A673 (cell line): ENCODE results near the gene TAS2R43. TPM values are rescaled to one million over a fixed set of nuclear protein-coding genes. Genes with fewer than 3 reads are reported as not detected.
"Not testable (repeated sequence)": the region's sequence is repeated elsewhere in the genome, so short reads cannot be mapped to it uniquely, and the experiment has no call there.

Experiments used
- BruUV-seq: library from RNA; stranded (reverse); fragments of 400-500 nt; replicated peaks from 2 replicates; lab custom pipeline; 2021; lab: Mats Ljungman, UMichigan
- CTCF ChIA-PET: fragments of 300-600 bp; sonication (Branson Sonifier 250); formaldehyde crosslinking; loops from one replicate; lab custom pipeline; 2022; ENCODE audit warnings: antibody characterized with exemption; lab: Charles Lee
- POLR2A ChIA-PET: fragments of 300-600 bp; sonication (Branson Sonifier 250); formaldehyde crosslinking; loops from one replicate; lab custom pipeline; 2022; ENCODE audit warnings: antibody characterized with exemption; ENCODE audit not compliant: low non-redundant PET; lab: Charles Lee
- DNase-seq: peaks from one replicate; pipeline ENCODE4 v3.0.0-alpha.2; 2015; ENCODE audit warnings: low spot score
- H3K27ac ChIP-seq: fragments of 200-600 bp; sonication (generic); 2 replicates; pipeline ENCODE4 v1.5.1; 2016; ENCODE audit warnings: mixed run types, low read depth, mild to moderate bottlenecking, mixed read lengths, antibody characterized with exemption, low read length; ENCODE audit not compliant: poor library complexity, severe bottlenecking
- H3K27me3 ChIP-seq: fragments of 200-600 bp; sonication (generic); replicated peaks from 2 replicates; pipeline ENCODE4 v1.6.1; 2017; ENCODE audit warnings: mixed run types, low read depth, mild to moderate bottlenecking, mixed read lengths, antibody characterized with exemption, low read length; ENCODE audit not compliant: insufficient read depth, poor library complexity
- H3K36me3 ChIP-seq: fragments of 200-600 bp; sonication (generic); 2 replicates; pipeline ENCODE4 v1.6.1; 2016; ENCODE audit warnings: mixed run types, mild to moderate bottlenecking, mixed read lengths, antibody characterized with exemption, low read length; ENCODE audit not compliant: insufficient read depth, poor library complexity, severe bottlenecking
- H3K4me1 ChIP-seq: fragments of 200-600 bp; sonication (generic); 2 replicates; pipeline ENCODE4 v1.6.1; 2017; ENCODE audit warnings: mixed run types, mild to moderate bottlenecking, mixed read lengths, antibody characterized with exemption, low read length; ENCODE audit not compliant: insufficient read depth, poor library complexity, severe bottlenecking
- H3K4me3 ChIP-seq: fragments of 200-600 bp; sonication (generic); 2 replicates; pipeline ENCODE4 v1.5.1; 2016; ENCODE audit warnings: low read depth, mixed run types, mild to moderate bottlenecking, mixed read lengths, low read length; ENCODE audit not compliant: poor library complexity, severe bottlenecking
- H3K9me3 ChIP-seq: fragments of 200-600 bp; sonication (generic); 2 replicates; pipeline ENCODE4 v1.6.1; 2016; ENCODE audit warnings: mixed run types, low read depth, mild to moderate bottlenecking, mixed read lengths, antibody characterized with exemption, low read length; ENCODE audit not compliant: poor library complexity, severe bottlenecking
- EZH2 ChIP-seq: fragments of 200-600 bp; sonication (generic); IDR thresholded peaks from 2 replicates; pipeline ENCODE4 v1.6.1; 2017; ENCODE audit warnings: borderline replicate concordance, low read depth, mild to moderate bottlenecking, mixed read lengths, antibody characterized with exemption, low read length; ENCODE audit not compliant: poor library complexity, severe bottlenecking
- intact Hi-C: fragments of 100-400 bp; cut with micrococcal nuclease; formaldehyde crosslinking; loops from one replicate; pipeline ENCODE4 v1.10.0; 2022; ENCODE audit not compliant: unreplicated experiment
- total RNA-seq: library from RNA; stranded (reverse); gene quantifications from 2 replicates; pipeline ENCODE4 v1.2.3, GENCODE V29; 2021
- TF ChIP-seq, protein P1 (sequence below): fragments of 300-800, 200-600 bp; sonication (generic); conservative IDR thresholded peaks from 2 replicates; pipeline ENCODE4 v1.5.1; 2017; ENCODE audit warnings: low read depth, mild to moderate bottlenecking, antibody characterized with exemption, low read length, moderate library complexity, mixed read lengths

The TAS2R43 gene
- total RNA-seq, 1 experiment from 2014 or later: 2.3 TPM

DNA sequence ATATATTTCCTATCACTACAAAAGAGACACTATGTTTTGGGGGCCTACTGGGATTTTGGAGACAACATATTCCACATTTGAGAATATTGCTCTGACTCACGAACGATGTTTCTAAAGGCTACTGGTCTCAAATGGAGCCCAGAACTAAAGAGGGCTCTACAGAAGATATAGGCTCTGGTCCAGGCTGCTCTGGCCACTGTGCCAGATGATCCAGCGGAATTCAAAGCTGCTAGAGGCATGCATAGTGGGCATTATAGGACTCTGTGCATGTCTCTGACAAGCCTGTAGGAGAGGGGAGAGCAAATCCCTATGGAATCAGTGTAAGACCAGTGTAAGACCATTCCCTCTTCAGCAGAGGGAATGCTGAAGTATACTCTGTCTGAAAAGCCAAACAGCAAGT, 38.3 kb upstream of the TAS2R43 start:
- no peak overlapping the region for H3K4me3 ChIP-seq
- ChIA-PET POLR2A (no interaction called here), CTCF (no interaction called here)
- H3K4me1 ChIP-seq: no peaks in the 10 kb centered on the region
- H3K9me3 ChIP-seq: peaks cover 3% of the 10 kb centered on the region
- no peak for DNase-seq
- H3K27ac ChIP-seq: no peak overlapping the region
- intact Hi-C loops: no loop called here
- TF ChIP-seq, protein P1, sequence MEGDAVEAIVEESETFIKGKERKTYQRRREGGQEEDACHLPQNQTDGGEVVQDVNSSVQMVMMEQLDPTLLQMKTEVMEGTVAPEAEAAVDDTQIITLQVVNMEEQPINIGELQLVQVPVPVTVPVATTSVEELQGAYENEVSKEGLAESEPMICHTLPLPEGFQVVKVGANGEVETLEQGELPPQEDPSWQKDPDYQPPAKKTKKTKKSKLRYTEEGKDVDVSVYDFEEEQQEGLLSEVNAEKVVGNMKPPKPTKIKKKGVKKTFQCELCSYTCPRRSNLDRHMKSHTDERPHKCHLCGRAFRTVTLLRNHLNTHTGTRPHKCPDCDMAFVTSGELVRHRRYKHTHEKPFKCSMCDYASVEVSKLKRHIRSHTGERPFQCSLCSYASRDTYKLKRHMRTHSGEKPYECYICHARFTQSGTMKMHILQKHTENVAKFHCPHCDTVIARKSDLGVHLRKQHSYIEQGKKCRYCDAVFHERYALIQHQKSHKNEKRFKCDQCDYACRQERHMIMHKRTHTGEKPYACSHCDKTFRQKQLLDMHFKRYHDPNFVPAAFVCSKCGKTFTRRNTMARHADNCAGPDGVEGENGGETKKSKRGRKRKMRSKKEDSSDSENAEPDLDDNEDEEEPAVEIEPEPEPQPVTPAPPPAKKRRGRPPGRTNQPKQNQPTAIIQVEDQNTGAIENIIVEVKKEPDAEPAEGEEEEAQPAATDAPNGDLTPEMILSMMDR: no peak
- TF ChIP-seq EZH2: no peak
- H3K36me3 ChIP-seq: peaks cover 3% of the 10 kb centered on the region
- H3K27me3 ChIP-seq: no peaks in the 10 kb centered on the region
- BruUV-seq: no TSS peak

DNA sequence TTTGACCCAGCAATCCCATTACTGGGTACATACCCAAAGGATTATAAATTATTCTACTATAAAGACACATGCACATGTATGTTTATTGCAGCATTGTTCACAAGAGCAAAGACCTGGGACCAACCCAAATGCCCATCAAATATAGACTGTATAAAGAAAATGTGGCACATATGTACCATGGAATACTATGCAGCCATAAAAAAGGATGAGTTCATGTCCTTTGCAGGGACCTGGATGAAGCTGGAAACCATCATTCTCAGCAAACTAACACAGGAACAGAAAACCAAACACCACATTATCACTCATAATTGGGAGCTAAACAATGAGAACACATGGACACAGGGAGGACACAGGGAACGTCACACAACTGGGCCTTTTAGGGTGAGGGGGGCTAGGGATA, 22.0 kb upstream of the TAS2R43 start:
- CTCF ChIA-PET, BruUV-seq, intact Hi-C loops, POLR2A ChIA-PET, H3K36me3 ChIP-seq, H3K4me1 ChIP-seq, H3K27ac ChIP-seq, H3K27me3 ChIP-seq, H3K4me3 ChIP-seq, DNase-seq: not testable (repeated sequence)
- peaks cover 11% of the 10 kb centered on the region for H3K9me3 ChIP-seq

DNA sequence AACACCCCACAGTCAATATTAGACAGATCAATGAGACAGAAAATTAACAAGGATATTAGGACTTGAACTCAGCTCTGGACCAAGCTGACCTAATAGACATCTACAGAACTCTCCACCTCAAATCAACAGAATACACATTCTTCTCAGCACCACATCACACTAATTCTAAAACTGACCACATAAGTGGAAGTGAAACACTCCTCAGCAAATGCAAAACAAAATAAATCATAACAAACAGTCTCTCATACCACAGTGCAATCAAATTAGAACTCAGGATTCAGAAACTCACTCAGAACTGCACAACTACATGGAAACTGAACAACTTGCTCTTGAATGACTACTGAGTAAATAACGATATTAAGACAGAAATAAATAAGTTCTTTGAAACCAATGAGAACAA, 19.1 kb upstream of the TAS2R43 start:
- peaks cover 11% of the 10 kb centered on the region for H3K9me3 ChIP-seq
- POLR2A ChIA-PET, H3K27ac ChIP-seq, BruUV-seq, DNase-seq, H3K4me1 ChIP-seq, H3K36me3 ChIP-seq, H3K27me3 ChIP-seq, intact Hi-C loops, CTCF ChIA-PET, H3K4me3 ChIP-seq: not testable (repeated sequence)

DNA sequence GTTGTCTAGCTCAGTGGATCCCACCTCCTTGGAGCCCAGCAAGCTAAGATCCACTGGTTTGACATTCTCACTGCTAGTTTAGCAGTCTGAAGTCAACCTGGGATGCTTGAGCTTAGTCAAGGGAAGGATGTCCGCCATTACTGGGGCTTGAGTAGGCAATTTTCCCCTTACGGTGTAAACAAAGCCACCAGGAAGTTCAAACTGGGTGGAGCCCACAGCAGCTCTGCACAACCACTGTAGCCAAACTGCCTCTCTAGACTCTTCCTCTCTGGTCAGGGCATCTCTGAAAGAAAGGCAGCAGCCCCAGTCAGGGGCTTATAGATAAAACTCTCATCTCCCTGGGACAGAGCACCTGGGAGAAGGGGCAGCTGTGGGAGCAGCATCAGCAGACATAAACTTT, 16.7 kb upstream of the TAS2R43 start:
- Histone ChIP-seq H3K36me3 (peaks cover 6% of the 10 kb centered on the region), H3K27me3 (no peaks in the 10 kb centered on the region), H3K27ac (no peak overlapping the region), H3K4me3 (no peak overlapping the region), H3K9me3 (peaks cover 5% of the 10 kb centered on the region), H3K4me1 (no peaks in the 10 kb centered on the region)
- intact Hi-C loops: no loop called here
- no peak for DNase-seq
- no peak for TF ChIP-seq EZH2
- TF ChIP-seq, protein P1: no peak
- ChIA-PET POLR2A (no interaction called here), CTCF (no interaction called here)
- no TSS peak for BruUV-seq
